HG03135 (cell line): Measurements from ENCODE around the gene SLC2A4RG.

Source experiments
- ATAC-seq: cut with Tn5 transposase; IDR thresholded peaks from one replicate; pipeline ENCODE4 v1.9.1; 2021; ENCODE audit warnings: mild to moderate bottlenecking, moderate library complexity; ENCODE audit not compliant: unreplicated experiment

Gene SLC2A4RG

GRCh38 chr20:63738687-63739129 is 868 bp upstream of the SLC2A4RG start:
- ATAC-seq = no peak

- no peak for ATAC-seq
Observed at GRCh38 chr20:63740070-63740626, 572 bp downstream of the SLC2A4RG start.

GRCh38 chr20:63740627-63741353 is 1.2 kb downstream of the SLC2A4RG start:
- no peak for ATAC-seq

GRCh38 chr20:63741354-63741675 is 1.7 kb downstream of the SLC2A4RG start:
- no peak for ATAC-seq

GRCh38 chr20:63741676-63742380 is 2.3 kb downstream of the SLC2A4RG start:
- ATAC-seq = no peak

- no peak for ATAC-seq
Observed at GRCh38 chr20:63742381-63743024, 2.9 kb downstream of the SLC2A4RG start.

GRCh38 chr20:63743210-63743970 is 3.8 kb downstream of the SLC2A4RG start:
- ATAC-seq = no peak

GRCh38 chr20:63744158-63744557 is 4.6 kb downstream of the SLC2A4RG start:
- no peak for ATAC-seq

- ATAC-seq = no peak
Observed at GRCh38 chr20:63744574-63745423, 5.2 kb downstream of the SLC2A4RG start.

- no peak for ATAC-seq
Observed at GRCh38 chr20:63745424-63745805, 5.8 kb downstream of the SLC2A4RG start.

GRCh38 chr20:63745961-63746731 is 6.6 kb downstream of the SLC2A4RG start:
- no peak for ATAC-seq

GRCh38 chr20:63746751-63747315 is 7.3 kb downstream of the SLC2A4RG start:
- no peak for ATAC-seq

- ATAC-seq = no peak
Observed at GRCh38 chr20:63747622-63748069, 8.1 kb downstream of the SLC2A4RG start.

GRCh38 chr20:63748070-63748933 is 8.7 kb downstream of the SLC2A4RG start:
- ATAC-seq = no peak

- no peak for ATAC-seq
Observed at GRCh38 chr20:63748934-63749270, 9.3 kb downstream of the SLC2A4RG start.

- no peak for ATAC-seq
Observed at GRCh38 chr20:63749597-63750508, 10.3 kb downstream of the SLC2A4RG start.
